Amygdala (tissue), 56 donors: ENCODE results near the gene CNDP1.
"Not testable (repeated sequence)": the region's sequence is repeated elsewhere in the genome, so short reads cannot be mapped to it uniquely, and the experiment has no call there.

Experiments
- DNase-seq, 56 donors: peaks; one replicate each; lab custom pipeline; 2025; lab: John Stamatoyannopoulos, UW

Gene CNDP1

DNA sequence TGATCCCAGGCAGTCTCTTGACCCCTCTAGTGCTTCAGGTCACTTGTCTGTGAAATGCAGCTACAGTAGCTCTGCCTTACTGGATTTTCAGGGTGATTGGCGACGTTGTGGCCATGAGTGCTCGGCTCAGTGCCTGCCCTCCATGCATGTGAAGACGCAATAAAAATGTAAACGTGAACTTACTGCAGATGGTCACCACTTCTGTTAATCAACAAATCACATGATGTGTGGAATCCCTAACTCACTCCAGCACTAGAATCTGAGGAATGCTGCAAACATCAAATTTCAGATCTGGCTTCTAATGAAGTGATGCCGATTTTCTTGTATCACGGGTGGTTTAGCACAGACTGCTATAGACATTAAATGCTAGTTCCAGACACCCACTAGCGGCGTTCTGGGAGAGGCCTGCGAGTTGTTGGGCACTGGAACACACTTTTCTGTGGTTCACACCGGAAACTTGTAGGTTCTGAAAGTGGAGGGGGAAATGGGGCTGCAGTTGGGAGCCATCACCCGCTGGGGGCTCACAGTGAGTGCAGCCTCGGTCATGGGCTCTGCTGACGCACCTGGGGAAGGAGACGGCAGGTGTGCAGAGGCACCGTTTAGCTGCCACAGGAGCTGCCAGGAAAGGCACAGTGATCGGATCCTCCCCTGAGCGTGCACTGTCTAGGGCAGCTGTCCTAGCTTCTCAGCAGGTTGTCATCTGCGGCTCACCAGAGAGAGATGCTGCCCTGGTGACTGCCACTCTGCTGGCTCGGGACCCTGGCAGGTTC is 6.5 kb downstream of the CNDP1 start:
- no peak for DNase-seq

DNA sequence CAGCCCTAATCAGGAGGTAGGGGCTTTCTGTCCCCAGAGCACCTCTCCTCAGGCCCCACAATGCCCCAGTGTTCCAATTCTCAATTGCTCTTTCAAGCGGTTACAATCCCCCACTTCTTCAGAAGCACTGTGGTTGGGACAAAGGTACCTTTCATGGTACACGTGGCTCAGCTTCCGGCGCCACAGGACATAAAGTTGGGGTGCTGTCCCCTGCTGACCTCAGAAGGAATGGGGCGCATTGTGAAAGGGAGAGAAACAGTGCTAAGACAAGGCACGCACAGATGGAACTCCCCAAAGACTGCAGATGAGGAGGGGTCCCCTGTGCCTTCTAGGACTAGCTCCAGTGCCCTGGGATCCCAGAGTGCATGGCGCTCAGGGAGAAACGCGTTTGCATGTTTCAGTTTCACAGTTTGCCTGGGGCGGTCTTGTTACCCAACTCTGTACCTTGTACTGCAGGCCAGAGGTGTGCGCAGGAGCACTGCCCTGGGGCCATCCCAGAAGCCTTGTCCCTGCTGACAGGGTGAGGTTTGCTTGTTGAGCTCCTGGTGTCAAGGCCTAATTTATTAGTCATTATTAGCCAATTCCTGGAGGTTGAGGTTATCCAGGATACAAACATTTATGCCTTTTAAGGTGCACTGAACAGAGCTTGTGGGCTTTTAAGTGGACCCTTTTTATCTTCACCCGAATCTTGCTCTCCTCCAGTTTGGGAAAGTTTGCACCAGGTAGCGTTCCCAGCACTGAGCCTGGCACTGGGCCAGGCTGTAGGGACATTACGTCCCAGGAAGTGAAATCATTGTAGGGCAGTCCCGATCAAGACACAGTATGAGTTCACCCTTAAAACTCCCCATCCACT is 7.6 kb downstream of the CNDP1 start:
- peak in 49 of 56 donors; percentile 19 to 84 (median 53) for DNase-seq

DNA sequence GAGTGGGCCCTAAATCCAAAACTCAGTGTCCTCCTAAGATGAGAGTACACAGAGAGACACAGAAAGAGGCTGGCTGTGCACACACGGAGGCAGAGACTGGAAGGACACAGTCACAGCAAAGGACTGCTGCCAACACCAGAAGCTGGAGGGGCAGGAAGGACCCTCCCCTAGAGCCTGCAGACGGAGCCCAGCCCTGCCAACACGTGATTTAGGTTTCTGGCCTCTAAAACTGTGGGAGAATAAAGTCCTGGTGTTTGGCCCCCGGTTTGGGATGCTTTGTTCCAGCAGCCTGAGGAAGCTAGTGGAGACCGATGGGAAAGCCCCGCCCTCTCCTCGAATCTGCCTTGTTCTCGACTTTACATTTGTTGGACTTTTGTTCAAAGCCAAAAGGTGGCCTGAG is 10.6 kb downstream of the CNDP1 start:
- DNase-seq = peak in 1 of 56 donors; percentile 14

DNA sequence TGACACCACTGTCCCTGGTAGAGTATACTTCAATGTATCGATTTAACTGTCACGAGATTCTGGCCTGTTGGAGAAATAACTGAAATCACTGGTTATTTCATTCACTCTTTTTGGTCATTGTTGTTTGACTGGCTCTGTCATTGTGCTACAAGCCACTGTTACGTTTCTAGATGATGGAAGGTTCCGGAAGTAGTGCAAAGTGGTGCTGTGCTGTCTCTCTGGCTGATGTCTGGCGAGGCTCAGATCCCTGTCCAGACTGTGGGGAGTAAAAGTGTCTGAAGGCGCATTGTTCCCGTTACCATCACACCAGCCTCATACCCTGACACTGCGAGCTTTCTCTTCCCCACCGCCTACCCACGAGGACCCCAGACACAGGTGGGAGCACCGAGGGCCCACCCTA is 11.7 kb downstream of the CNDP1 start:
- no peak for DNase-seq

DNA sequence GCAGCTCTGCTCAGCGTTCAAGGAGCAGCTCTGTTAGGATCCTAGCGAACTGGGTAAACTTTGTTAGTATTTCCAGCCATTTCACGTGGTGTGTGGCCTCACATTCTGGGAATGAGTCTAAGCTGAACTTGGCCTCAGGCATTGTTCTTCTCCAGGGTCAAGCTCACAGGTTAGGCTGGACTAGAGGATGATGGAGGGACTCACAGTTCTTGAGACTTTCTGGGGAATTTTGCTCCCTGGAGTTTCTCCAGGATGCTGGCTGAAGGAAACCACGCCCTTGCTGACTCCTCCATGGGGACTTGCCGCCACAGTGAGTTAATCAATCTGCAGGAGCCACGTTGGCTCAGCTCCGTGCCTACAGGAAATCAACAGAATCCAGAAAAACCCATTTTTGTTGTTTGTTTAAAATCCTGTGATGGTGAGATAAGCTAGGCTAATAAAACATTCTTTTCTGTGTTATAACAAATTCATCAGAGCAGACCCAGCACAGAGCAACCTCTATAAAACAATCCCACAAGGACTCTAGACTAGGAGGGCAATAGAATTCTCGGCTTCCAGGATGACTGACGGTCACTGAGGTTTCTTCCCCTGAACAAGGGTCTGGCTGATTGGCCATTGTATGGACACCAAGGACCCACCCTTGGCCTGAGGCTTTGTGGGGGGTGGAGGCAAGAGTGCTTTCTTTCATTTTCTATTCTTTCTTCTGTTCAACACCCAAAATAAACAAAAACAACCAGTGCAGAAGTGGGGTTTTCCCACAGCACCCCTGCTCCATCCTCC is 12.6 kb downstream of the CNDP1 start:
- DNase-seq = no peak

DNA sequence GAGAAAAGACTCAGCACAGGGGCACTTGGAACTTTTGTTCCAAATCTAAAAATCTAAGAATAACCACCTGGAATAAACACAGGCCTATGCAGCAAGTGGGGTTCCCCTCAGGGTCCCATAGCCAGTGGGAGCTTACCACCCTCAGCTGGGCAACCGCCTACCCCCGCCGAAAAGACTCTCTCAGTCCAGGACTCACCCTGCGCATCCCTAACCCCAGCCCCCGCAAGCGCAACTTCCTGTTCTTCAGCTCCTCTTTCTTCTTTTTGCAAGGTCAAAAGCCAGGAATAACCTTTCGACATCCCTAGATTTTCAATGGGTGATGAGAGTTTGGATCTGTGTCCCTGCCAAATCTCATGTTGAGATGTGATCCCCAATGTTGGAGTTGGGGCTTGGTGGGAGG is 13.6 kb downstream of the CNDP1 start:
- DNase-seq = no peak

DNA sequence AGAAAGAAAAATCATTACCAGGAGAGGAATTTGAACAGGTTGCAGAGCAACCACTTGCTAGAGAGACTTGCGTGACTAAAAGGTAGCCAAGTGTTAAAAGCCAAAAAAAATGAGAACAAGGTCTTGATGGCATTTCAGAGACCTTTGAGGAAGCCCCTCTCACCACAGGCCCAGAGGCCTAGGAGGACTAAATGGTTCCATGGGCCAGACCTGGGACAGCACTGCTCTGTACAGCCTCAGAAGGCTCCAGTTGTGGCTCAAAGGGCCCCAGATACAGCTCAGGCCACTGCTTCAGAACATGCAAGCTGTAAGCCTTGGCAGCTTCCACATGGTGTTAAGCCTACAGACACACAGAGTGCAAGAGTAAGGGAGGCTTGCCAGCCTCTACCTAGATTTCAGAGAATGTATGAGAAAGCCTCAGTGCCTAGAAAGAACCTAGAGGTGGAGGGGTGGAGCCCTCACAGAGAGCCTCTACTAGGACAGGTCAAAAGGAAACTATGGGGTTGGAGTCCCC is 15.3 kb downstream of the CNDP1 start:
- DNase-seq = no peak

DNA sequence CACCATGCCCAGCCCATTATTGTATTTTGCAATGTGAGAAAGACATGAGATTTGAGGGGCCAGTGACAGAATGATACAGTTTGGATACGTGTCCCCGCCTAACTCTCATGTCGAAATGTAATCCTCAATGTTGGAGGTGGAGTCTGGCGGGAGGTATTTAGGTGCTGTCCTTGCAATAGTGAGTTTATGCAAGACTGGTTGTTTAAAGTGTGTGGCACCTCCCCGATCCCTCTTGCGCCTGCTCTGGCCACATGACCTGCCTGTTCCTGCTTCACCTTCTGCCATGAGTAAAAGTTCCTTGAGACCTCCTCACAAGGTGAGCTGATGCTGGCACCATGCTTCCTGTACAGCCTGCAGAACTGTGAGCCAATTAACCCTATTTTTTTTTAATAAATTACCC is 16.6 kb downstream of the CNDP1 start:
- DNase-seq = no peak

DNA sequence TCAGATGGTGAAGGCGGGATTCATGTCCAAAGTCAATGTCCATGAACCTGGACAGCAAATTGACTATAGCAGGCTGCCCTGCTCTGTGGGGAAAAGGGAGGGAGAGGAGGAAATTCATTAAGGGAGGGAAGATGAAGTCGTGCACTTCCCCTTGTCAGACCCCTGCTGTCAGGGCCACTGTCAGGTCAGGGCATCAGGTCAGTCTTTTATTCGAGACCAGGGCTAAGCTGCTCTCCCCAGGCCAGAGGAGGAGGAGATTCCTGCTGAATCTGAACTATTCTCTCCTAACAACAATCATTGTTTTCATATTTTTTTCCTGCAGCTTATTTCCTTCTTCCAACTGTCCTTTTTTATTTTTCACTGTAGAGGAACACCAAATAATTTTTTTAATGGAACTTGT is 17.2 kb downstream of the CNDP1 start:
- DNase-seq = no peak

DNA sequence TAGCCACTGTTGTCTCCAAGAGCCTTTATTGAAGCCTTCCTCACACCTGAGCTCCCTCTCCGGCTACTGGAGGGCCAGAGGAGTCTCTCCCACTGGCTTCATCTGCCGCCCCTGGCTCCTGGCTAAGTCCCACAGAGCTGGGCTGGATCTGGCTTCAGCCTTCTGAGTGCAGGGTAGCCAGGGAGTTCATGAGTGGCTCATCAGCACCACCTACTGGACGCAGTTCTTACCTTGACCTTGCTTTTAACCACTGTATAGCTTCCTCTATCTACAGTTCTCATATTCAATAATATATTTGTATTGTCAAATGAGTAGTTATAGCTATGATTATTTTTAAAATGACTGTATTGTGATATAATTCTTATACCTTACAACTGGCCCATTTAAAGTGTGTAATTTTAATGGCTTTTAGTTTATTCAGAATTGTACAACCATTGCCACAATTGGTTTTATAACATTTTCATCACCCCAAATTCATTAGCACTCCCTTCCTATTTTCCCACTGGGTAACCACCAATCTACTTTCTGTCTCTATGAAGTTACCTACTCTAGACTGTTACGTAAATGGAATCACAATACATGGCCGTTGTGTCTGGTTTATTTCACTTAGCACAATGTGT is 17.7 kb downstream of the CNDP1 start:
- peak in 55 of 56 donors; percentile 9 to 92 (median 60) for DNase-seq

DNA sequence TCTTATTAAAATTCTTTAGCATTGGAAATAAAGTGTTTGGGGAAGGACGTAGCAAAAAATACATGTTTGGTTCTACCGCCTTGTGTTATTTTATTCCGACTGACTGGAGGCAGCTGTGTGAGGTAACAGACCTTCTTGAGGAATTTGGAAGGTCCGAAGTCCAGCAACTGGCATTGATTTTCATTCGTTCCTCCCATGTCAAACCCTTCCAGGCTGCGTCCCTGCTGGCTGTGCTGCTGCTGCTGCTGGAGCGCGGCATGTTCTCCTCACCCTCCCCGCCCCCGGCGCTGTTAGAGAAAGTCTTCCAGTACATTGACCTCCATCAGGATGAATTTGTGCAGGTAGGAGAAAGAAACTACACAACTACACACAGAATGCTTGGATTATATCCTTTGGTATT is 21.8 kb downstream of the CNDP1 start:
- no peak for DNase-seq

DNA sequence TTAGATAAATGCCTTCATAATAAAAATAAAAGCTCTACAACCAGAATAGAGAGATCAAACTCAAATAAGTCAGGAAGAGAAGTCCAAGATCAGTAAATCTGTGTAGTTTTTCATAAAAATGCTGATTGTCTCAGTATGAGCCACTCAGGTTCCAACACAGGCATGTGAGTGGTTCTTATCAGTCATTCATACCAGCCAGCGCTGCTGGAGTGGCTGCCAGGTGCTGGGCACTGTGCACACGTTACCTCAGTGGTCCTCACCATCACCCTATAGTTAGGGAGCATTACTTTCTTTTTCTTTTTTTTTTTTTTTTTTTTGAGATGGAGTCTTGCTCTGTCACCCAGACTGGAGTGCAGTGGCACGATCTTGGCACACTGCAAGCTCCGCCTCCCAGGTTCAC is 23.8 kb downstream of the CNDP1 start:
- no peak for DNase-seq

DNA sequence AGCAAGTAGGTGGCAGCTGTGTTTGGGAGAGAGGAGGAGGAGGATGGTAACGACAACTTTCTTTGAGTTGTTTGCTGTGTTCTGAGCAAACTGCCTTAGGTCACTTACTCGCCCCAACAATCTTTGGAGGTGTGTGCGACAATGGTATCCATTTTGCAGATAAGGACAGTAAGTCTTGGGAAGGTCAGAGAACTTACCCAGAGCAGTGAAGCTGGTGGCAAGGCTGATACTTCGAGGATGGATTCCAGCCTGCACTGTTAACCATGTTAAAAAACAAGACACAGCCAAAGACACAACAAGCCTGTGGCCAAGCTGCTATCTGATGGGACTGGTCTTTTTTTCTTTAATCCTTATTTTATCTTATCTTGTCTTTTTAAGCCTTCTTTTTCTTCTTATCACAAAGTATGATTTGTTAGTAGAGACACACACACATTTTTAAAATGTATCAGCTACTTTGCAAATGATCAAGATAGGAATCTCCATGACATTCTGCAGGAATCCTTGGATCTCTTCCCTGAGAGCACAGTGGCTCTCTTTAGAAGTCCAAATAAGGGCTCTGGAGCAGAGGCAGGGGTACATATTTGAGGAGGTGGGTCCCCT is 27.9 kb downstream of the CNDP1 start:
- no peak for DNase-seq

DNA sequence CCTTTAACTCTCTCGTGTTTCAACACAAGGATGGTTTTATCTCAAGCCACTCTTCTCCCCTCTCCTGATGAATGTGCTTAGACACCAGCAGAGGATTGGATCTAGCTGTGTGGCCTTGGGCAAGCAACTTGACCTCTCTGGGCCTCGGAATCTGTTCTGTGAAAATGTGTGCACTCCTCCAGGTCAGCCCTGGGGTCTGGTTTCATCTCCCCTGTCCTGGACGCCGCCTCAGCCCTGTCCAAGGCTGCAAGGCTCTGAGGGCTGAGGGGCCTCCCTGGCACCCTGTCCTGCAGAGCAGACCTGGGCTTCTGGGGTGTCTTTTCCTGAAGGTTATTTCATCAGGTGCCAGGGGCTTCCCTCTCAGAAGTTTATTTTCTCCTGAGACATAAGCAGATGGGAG is 28.5 kb downstream of the CNDP1 start:
- no peak for DNase-seq

DNA sequence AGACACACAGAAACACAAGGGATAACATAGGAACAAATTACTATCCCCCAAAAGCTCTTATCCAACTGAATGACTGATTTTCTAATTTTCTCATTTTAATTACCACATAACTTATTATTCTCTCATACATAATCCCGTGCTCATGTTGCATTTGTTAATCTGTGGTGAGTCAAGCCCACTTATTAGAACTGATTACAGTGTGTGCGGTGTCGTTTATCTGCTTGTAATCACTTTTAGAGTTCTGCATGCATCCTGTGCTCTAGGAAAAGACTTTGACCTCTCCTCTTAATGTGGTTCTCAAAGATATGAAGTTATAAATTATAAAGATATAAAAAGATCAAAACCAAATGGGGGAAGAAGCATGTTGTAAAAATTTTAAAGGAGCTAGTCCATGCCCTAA is 29.7 kb downstream of the CNDP1 start:
- no peak for DNase-seq

DNA sequence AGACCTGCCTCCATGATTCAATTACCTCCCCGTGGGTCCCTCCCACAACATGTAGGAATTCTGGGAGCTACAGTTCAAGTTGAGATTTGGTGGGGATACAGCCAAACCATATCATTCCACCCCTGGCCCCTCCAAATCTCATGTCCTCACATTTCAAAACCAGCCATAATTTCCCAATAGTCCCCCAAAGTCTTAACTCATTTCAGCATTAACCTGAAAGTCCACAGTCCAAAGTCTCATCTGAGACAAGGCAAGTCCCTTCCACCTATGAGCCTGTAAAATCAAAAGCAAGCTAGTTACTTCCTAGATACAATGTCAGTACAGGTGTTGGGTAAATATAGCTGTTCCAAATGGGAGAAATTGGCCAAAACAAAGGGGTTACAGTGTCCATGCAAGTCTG is 30.9 kb downstream of the CNDP1 start:
- not testable (repeated sequence) for DNase-seq

DNA sequence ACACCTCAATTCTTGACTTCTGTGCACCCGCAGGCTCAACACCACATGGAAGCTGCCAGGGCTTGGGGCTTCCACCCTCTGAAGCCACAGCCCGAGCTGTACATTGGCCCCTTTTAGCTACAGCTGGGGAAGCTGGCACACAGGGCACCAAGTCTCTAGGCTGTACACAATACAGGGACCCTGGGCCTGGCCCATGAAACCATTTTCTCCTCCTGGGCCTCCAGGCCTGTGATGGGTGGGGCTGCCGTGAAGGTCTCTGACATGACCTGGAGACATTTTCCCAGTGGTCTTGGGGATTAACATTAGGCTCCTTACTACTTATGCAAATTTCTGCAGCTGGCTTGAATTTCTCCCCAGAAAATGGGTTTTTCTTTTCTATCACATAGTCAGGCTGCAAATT is 31.7 kb downstream of the CNDP1 start:
- DNase-seq = not testable (repeated sequence)

DNA sequence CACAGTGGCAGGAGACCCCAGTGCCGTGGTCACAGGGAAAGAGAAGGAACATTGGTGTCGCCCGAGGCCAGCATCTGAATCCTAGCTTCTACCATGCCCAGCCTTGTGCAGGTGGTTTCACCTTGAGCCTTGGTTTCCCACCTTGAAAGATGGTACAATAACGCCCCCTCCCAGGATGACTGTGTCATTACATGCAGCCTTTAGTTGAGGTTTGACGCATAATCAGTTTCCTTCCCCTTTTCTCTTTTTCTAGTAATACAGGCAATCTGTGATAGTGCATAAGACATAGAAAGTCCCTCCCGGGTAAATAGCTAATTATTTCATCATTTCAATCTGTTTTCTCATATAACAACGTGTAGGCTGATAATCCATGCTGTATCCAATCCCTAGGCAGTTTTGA is 33.5 kb downstream of the CNDP1 start:
- DNase-seq = no peak

DNA sequence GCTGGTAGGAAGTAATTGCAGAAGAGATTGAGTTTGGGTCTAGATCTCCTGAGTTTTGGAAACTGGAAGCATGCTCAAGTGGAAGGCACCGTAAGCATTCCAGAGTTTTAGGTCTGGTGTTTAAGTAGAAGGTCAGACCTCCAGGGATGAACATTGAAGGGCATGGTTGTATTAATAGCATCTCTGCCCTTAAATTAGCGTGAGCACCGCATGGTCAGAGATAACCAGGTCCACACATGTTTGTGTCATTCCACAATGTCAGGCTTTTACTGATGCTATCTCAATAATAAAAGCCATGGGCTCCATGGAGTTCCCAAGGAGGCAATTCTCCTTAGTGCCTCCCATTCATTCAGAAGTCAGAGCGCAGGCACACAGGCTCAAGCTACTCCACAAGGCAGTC is 35.1 kb downstream of the CNDP1 start:
- no peak for DNase-seq

DNA sequence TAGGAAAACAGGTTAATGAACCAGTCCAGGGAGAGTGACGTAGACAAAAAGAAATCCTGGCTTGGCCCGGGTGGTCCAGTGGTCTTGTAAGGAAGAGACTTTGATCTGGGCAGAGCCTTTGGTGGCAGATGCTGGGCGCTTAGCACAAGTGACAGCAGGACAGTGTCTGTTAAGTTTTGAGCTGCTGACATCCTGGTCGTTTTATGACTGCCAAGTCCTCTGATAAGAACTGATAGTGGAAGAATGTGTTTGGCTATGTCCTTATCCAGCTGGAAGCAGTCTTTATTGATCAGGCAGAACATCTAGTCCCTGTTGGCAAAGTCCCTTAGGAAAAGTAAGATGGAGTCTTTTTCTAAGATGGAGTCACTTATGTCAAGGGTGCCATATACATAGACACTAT is 36.0 kb downstream of the CNDP1 start:
- no peak for DNase-seq
